Measurements from ENCODE around the gene ATP6V0A4. TPM values are rescaled to one million over a fixed set of nuclear protein-coding genes. Genes with fewer than 3 reads are reported as not detected.
"Not testable (repeated sequence)": the region's sequence is repeated elsewhere in the genome, so short reads cannot be mapped to it uniquely, and the experiment has no call there.

Gene ATP6V0A4
- total RNA-seq, 8 experiments from 2014 or later = 0.13 to 0.43 (median 0.25) TPM; not detected in 4

DNA sequence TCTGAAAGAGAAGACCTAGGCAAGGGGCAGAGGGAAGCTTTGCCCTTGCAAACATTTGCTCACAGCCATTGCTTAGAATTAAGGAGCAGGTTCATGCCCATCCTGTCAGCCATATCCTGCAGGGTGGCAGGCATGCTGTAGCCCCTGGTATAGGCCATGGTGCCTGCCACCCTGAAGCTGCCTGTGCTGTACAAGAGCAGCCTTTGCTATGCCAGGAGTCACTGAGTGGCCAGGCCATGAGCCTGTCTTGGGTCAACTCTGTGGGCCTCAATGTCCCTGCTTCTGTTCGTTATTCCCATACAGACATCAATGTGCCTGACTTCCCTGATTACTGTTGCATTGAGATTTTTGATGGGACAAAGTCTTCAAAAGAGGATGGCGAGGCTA is 96.5 kb downstream of the ATP6V0A4 start:
- no peaks in the 10 kb centered on the region for H3K4me1 ChIP-seq (replicated peaks in 1 of 2)
- no peak for ATAC-seq (replicated peaks in 6 of 8)
- WGBS, 10 experiments = 0 to 100% (median 84%) methylated on average over 1 to 2 of the region's 2 CpGs; no CpG with 5 or more reads in 4 of the 10 experiments
- H3K4me3 ChIP-seq = no peak overlapping the region
- in situ Hi-C loops (cut with MboI; ENCODE audit: low pct_unique_long_range_greater_than_20kb in 2 of 9, low sequenced_read_pairs in 9 of 9, unreplicated experiment in 9 of 9) = no loop called here
- H3K27ac ChIP-seq = no peak overlapping the region

DNA sequence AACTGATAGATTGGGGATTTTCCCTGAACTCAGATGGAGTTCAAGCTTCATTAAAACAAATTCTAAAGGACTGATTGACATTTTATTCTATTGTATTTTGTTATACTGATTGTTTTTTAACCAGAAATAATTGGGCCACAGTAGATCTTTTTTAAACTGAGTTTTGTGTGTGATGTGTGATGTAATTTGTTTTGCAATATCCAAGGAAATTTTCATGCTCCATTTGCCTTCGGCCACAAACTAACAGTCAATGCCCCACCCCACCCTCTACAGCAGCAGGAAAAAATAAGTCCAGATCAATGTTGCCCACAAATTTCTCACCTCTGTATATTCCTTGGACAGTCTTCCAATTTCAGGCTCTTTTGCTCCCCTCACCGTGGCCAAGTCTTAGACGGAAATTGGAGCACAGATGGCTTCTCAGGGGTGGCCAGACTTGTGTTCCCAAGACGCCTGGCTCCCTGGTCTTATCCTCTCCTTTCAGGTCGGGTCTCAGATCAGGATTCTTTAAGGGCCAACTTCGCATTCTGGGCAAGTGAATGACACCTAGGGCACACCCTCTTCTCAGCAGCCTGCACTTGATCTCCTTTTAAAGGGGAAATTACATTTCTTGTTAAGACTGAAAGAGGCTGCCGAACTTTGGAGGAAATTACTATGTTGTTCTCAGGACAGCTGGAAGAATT is 97.0 kb downstream of the ATP6V0A4 start, which contains the start of gene SVOPL:
SVOPL (minus strand) TSS at position 506 of the 680 bp plus-strand sequence. CDS start 22,317 bp downstream, outside the sequence.
- H3K4me1 ChIP-seq (replicated peaks in 1 of 2) = no peaks in the 10 kb centered on the region
- H3K4me3 ChIP-seq = no peak within 1 kb of the TSS
- no peak within 1 kb of the TSS for H3K27ac ChIP-seq
- peak in 1 of 8 experiments; percentile 46 for ATAC-seq (replicated peaks in 6 of 8)
- in situ Hi-C loops (cut with MboI; ENCODE audit: low pct_unique_long_range_greater_than_20kb in 2 of 9, low sequenced_read_pairs in 9 of 9, unreplicated experiment in 9 of 9) = no loop called here
- WGBS, 10 experiments = 12 to 89% (median 58%) methylated on average over 2 to 7 of the region's 7 CpGs; no CpG with 5 or more reads in 2 of the 10 experiments

DNA sequence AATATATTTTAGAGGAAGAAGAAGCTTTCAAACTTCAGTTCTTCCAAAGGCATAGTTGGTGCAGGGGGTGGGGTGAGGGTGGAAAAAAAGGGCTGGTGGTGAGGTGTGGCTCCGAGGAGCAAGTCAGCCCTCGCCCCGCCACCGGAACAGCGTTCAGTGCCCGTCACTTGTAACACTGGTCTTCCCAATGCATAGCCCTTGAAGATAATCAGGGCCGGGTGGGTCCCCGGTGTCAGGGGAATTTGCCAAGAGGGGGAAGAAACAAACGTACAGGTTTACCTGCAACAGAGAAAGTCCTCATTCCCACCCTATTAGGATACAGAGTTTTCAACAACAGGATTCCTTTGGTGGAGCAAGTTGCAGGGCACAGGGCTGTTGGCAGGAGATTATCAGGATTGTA is 98.3 kb downstream of the ATP6V0A4 start:
- ATAC-seq (replicated peaks in 6 of 8) = no peak
- H3K27ac ChIP-seq = no peak overlapping the region
- WGBS, 10 experiments = 3 to 95% (median 57%) methylated on average over 2 to 8 of the region's 9 CpGs; no CpG with 5 or more reads in 6 of the 10 experiments
- in situ Hi-C loops (cut with MboI; ENCODE audit: low pct_unique_long_range_greater_than_20kb in 2 of 9, low sequenced_read_pairs in 9 of 9, unreplicated experiment in 9 of 9) = no loop called here
- no peaks in the 10 kb centered on the region for H3K4me1 ChIP-seq (replicated peaks in 1 of 2)
- no peak overlapping the region for H3K4me3 ChIP-seq

DNA sequence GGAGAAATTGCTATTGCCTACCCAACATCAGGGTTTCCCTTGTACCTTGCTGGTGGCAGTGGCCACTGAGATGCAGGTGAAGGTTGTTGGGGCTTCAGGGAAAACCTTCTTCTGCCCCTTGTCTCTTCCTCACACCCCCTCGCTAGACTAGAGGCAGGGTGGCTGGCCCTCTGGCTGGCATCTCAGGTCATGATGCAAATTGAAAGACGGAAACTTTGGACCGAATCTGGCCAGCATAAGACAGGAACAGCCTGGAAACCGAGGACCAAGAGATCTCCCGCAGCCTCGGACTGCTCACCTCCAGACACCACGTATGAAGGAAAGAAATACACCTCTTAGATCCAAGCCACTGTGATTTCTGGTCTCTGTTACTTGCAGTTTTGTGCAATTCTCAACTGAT is 99.7 kb downstream of the ATP6V0A4 start:
- WGBS, 10 experiments = 0 to 100% (median 82%) methylated on average over 2 to 6 of the region's 7 CpGs; no CpG with 5 or more reads in 3 of the 10 experiments
- in situ Hi-C loops (cut with MboI; ENCODE audit: low pct_unique_long_range_greater_than_20kb in 2 of 9, low sequenced_read_pairs in 9 of 9, unreplicated experiment in 9 of 9) = no loop called here
- H3K4me3 ChIP-seq = no peak overlapping the region
- no peak overlapping the region for H3K27ac ChIP-seq
- H3K4me1 ChIP-seq (replicated peaks in 1 of 2) = no peaks in the 10 kb centered on the region
- ATAC-seq (replicated peaks in 6 of 8) = no peak

DNA sequence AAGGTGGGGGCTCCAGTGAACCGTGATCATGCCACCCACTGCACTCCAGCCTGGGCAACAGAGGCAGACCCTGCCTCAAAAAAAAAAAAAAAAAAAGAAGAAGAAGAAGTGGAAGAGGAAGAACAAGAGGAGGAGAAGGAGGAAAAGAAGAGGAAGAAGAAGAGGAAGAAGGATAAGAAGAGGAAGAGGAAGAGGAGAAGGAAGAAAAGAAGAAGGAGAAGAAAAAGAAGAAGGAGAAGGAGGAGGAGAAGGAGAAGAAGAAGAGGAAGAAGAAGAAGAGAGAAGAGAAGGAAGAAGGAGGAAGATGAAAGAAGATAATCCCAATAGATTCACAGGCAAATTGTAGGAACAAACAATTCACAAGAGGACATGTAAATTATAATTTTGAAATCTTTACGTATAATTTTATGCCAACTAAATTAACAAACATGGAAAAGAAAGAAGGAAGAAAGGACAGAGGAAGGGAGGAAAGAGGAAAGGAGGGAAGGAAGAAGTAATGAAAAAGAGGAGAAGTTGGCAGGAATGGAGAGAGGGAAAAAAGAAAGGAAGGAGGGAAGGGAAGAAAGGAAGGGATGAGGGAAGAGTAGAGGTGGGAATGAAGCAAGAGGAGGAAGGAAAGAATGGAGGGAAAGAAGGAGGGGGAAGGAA is 100.3 kb downstream of the ATP6V0A4 start:
- Histone ChIP-seq H3K27ac (no peak overlapping the region), H3K4me1 (replicated peaks in 1 of 2) (no peaks in the 10 kb centered on the region), H3K4me3 (no peak overlapping the region)
- 2 to 74% (median 50%) methylated on average over 1 to 2 of the region's 2 CpGs; no CpG with 5 or more reads in 1 of the 10 experiments for WGBS, 10 experiments
- ATAC-seq (replicated peaks in 6 of 8) = no peak
- in situ Hi-C loops (cut with MboI; ENCODE audit: low pct_unique_long_range_greater_than_20kb in 2 of 9, low sequenced_read_pairs in 9 of 9, unreplicated experiment in 9 of 9) = no loop called here

DNA sequence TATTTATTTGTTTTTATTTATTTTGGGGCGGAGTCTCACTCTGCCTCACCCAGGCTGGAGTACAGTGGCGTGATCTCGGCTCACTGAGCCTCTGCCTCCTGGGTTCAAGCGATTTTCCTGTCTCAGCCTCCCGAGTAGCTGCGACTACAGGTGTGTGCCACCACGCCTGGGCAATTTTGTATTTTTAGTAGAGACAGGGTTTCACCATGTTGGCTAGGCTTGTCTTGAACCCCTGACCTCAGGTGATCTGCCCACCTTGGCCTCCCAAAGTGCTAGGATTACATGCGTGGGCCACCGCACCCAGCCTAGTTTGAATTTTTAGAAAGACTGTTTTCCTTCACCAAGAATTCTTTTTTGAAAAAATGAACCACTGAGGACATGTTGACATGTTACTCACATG is 102.2 kb downstream of the ATP6V0A4 start:
- in situ Hi-C loops (cut with MboI; ENCODE audit: low pct_unique_long_range_greater_than_20kb in 2 of 9, low sequenced_read_pairs in 9 of 9, unreplicated experiment in 9 of 9); ATAC-seq (replicated peaks in 6 of 8); H3K4me3 ChIP-seq; H3K27ac ChIP-seq; H3K4me1 ChIP-seq (replicated peaks in 1 of 2): not testable (repeated sequence)
- WGBS, 10 experiments = 0 to 100% (median 87%) methylated on average over 1 to 9 of the region's 9 CpGs; no CpG with 5 or more reads in 3 of the 10 experiments

DNA sequence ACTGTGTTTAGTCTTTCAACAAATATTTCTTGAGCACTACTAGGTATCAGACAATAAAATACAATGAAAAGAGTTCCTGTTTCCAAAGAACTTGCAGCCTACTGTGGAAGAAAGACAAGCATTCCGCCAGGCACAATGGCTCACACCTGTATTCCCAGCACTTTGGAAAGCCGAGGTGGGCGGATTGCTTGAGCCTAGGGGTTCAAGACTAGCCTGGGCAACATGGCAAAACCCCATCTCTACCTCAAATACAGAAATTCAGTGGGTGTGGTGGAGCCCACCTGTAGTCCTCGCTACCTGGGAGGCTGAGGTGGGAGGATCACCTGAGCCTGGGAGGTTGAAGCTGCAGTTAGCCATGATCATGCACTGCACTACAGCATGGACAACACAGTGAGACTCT is 102.9 kb downstream of the ATP6V0A4 start:
- Histone ChIP-seq H3K27ac (no peak overlapping the region), H3K4me3 (no peak overlapping the region), H3K4me1 (replicated peaks in 1 of 2) (no peaks in the 10 kb centered on the region)
- in situ Hi-C loops (cut with MboI; ENCODE audit: low pct_unique_long_range_greater_than_20kb in 2 of 9, low sequenced_read_pairs in 9 of 9, unreplicated experiment in 9 of 9) = no loop called here
- no peak for ATAC-seq (replicated peaks in 6 of 8)
- 7 to 100% (median 89%) methylated on average over 1 to 4 of the region's 4 CpGs; no CpG with 5 or more reads in 2 of the 10 experiments for WGBS, 10 experiments

DNA sequence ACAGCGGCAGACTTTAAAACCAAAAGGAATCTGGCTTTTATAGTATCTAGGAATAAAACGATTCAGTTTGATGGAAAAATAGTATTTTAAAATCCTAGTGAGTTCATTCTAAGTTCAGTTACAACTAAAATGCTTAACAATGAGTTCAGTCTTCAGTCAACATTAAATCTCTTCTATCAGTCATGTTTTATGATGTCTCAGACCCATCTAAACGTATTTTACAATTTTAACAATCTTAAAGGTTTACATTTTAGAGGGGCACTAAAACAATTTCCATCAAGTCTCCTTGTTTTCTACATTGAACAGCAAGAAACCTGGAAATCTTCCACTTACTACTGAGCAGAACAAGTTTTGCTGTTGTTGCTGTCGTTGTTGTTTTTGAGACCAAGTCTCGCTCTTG is 106.8 kb downstream of the ATP6V0A4 start:
- 0 to 85% (median 77%) methylated on average over 1 to 5 of the region's 5 CpGs for WGBS, 10 experiments
- no peak overlapping the region for H3K4me3 ChIP-seq
- no peaks in the 10 kb centered on the region for H3K4me1 ChIP-seq (replicated peaks in 1 of 2)
- no peak overlapping the region for H3K27ac ChIP-seq
- ATAC-seq (replicated peaks in 6 of 8) = no peak
- in situ Hi-C loops (cut with MboI; ENCODE audit: low pct_unique_long_range_greater_than_20kb in 2 of 9, low sequenced_read_pairs in 9 of 9, unreplicated experiment in 9 of 9) = no loop called here

DNA sequence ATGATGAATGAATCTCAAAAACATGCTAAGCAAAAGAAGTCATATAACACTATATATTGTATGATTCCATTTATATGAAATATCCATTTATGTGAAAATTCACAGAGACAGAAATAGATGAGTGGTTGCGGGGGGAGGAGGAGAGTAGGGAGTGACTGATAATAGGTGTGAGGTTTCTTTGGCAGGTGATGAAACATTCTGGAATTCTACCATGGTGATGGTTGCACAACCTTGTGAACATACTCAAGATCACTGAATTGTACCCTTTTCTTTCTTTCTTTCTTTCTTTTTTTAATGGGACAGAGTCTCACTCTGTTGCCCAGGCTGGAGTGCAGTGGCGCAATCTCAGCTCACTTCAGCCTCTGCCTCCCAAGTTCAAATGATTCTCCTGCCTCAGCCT is 107.5 kb downstream of the ATP6V0A4 start:
- Histone ChIP-seq H3K4me3 (no peak overlapping the region), H3K27ac (no peak overlapping the region), H3K4me1 (replicated peaks in 1 of 2) (no peaks in the 10 kb centered on the region)
- no peak for ATAC-seq (replicated peaks in 6 of 8)
- 13 to 100% (median 85%) methylated on average over 1 to 2 of the region's 2 CpGs; no CpG with 5 or more reads in 7 of the 10 experiments for whole genome bisulfite sequencing, 10 experiments
- in situ Hi-C loops (cut with MboI; ENCODE audit: low pct_unique_long_range_greater_than_20kb in 2 of 9, low sequenced_read_pairs in 9 of 9, unreplicated experiment in 9 of 9) = no loop called here

DNA sequence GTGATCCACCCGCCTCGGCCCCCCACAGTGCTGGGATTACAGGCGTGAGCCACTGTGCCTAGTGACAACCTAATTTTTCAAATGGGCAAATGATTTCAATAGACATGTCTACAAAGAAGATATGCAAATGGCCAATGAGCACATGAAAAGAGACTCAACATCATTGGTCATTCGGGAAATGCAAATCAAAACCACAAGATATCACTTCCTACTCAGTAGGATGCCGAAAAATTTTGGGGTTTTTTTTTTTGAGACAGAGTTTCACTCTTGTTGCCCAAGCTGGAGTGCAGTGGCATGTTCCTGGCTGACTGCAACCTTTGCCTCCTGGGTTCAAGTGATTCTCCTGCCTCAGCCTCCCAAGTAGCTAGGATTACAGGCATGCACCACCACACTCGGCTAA is 110.0 kb downstream of the ATP6V0A4 start:
- in situ Hi-C loops (cut with MboI; ENCODE audit: low pct_unique_long_range_greater_than_20kb in 2 of 9, low sequenced_read_pairs in 9 of 9, unreplicated experiment in 9 of 9); H3K4me1 ChIP-seq (replicated peaks in 1 of 2); H3K4me3 ChIP-seq; H3K27ac ChIP-seq; ATAC-seq (replicated peaks in 6 of 8): not testable (repeated sequence)
- WGBS, 10 experiments = 28 to 100% (median 94%) methylated on average over 2 to 4 of the region's 6 CpGs; no CpG with 5 or more reads in 5 of the 10 experiments

DNA sequence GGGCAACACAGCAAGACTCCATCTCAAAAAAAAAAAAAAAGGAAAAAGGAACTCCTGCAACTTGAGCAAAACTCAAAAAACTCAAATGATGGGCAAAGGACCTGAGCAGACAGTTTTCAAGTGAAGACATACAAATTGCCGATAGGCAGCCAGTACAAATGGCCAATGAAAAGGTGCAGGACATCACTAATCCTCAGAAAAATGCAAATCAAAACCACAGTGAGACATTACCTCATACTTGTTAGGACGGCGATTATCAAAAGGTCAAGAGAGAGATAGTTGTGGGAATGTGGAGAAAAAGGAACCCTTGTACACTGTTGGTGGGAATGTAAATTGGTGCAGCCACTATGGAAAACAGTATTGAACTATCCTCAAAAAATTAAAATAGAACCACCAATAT is 113.7 kb downstream of the ATP6V0A4 start:
- H3K4me3 ChIP-seq = no peak overlapping the region
- in situ Hi-C loops (cut with MboI; ENCODE audit: low pct_unique_long_range_greater_than_20kb in 2 of 9, low sequenced_read_pairs in 9 of 9, unreplicated experiment in 9 of 9) = no loop called here
- no peaks in the 10 kb centered on the region for H3K4me1 ChIP-seq (replicated peaks in 1 of 2)
- 0 to 100% (median 96%) methylated on average over 1 to 3 of the region's 3 CpGs; no CpG with 5 or more reads in 1 of the 10 experiments for WGBS, 10 experiments
- H3K27ac ChIP-seq = no peak overlapping the region
- ATAC-seq (replicated peaks in 6 of 8) = no peak

DNA sequence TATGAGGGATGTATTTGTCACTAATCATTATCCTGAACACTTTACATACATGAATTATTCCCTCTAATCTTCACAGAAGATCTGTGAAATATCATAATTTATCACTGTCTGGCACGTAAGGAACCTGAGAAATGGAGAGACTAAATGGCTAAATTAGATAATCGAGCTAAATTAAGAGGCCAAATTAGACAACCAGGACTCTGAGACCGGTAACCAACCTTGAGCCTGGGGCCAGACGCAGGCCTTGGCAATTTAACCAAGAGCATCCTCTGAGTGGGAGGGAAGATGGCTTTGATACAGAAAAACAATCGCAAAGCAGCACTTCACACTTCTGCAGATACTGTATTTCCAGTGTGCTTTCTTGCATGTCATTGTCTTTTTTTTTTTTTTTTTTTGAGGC is 118.2 kb downstream of the ATP6V0A4 start:
- in situ Hi-C loops (cut with MboI; ENCODE audit: low pct_unique_long_range_greater_than_20kb in 2 of 9, low sequenced_read_pairs in 9 of 9, unreplicated experiment in 9 of 9) = no loop called here
- no peak for ATAC-seq (replicated peaks in 6 of 8)
- Histone ChIP-seq H3K27ac (no peak overlapping the region), H3K4me1 (replicated peaks in 1 of 2) (no peaks in the 10 kb centered on the region), H3K4me3 (no peak overlapping the region)
- WGBS, 10 experiments = 8 to 93% (median 58%) methylated on average over 1 to 5 of the region's 5 CpGs

DNA sequence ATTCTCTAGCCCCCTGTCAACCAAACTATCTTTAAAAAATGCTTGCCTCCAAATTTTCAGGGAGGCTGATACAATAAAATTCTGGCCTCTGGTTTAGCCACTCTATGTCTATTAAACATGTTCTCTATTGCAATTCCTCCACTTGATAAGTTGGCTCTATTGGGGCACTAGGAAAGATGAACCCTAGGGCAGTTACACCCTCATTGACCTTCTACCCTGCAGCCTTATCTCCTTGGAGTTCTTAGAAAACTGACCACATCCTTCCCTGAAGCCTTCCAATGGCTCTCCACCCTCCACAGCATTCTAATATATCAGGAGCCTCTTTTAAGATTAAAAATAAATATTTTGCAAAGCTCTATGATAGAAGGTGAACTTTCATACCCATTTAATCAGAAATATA is 127.4 kb downstream of the ATP6V0A4 start:
- no peak for ATAC-seq (replicated peaks in 6 of 8)
- Histone ChIP-seq H3K4me1 (replicated peaks in 1 of 2) (no peaks in the 10 kb centered on the region), H3K27ac (no peak overlapping the region), H3K4me3 (no peak overlapping the region)
- in situ Hi-C loops (cut with MboI; ENCODE audit: low pct_unique_long_range_greater_than_20kb in 2 of 9, low sequenced_read_pairs in 9 of 9, unreplicated experiment in 9 of 9) = no loop called here
